ENCODE measurements around the gene LEF1.

Gene LEF1

GRCh38 chr4:108080747-108081146, 88.0 kb downstream of the LEF1 start:
- TF ChIP-seq, protein P1, sequence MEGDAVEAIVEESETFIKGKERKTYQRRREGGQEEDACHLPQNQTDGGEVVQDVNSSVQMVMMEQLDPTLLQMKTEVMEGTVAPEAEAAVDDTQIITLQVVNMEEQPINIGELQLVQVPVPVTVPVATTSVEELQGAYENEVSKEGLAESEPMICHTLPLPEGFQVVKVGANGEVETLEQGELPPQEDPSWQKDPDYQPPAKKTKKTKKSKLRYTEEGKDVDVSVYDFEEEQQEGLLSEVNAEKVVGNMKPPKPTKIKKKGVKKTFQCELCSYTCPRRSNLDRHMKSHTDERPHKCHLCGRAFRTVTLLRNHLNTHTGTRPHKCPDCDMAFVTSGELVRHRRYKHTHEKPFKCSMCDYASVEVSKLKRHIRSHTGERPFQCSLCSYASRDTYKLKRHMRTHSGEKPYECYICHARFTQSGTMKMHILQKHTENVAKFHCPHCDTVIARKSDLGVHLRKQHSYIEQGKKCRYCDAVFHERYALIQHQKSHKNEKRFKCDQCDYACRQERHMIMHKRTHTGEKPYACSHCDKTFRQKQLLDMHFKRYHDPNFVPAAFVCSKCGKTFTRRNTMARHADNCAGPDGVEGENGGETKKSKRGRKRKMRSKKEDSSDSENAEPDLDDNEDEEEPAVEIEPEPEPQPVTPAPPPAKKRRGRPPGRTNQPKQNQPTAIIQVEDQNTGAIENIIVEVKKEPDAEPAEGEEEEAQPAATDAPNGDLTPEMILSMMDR (IDR thresholded peaks at IDR 0.05; ENCODE audit: borderline replicate concordance, control extremely low read depth, extremely low read depth, insufficient read depth, missing control alignments) = no peak
- DNase-seq (ENCODE audit: low spot score) = no peak
- in situ Hi-C loops (cut with MboI; ENCODE audit: low sequenced_read_pairs, unreplicated experiment) = no loop called here

- DNase-seq (ENCODE audit: low spot score) = no peak
- TF ChIP-seq, protein P1 (IDR thresholded peaks at IDR 0.05; ENCODE audit: borderline replicate concordance, control extremely low read depth, extremely low read depth, insufficient read depth, missing control alignments) = no peak
- in situ Hi-C loops (cut with MboI; ENCODE audit: low sequenced_read_pairs, unreplicated experiment) = no loop called here
Measured at GRCh38 chr4:108078024-108078733, 90.6 kb downstream of the LEF1 start.

DNA sequence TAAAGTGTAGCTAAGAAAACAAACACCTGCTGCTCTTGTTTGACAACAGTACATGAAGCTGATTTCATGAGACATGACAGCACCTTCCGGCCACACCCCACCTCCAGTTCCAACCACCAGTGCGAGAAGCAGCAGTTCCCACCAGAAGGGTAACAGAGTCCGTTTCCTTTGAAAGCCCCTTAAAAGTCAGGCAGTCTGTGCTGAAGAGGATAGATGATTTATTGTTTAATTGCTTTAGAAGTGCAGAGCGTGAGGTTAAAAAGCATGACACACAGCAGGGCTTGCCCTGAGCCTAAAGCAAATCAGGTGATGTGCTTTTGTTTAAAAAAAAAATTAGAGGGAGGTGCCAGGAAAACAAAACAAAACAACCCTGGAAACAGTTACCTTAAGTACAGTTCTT, 96.4 kb downstream of the LEF1 start:
- TF ChIP-seq, protein P1 (IDR thresholded peaks at IDR 0.05; ENCODE audit: borderline replicate concordance, control extremely low read depth, extremely low read depth, insufficient read depth, missing control alignments) = no peak
- in situ Hi-C loops (cut with MboI; ENCODE audit: low sequenced_read_pairs, unreplicated experiment) = no loop called here
- no peak for DNase-seq (ENCODE audit: low spot score)

GRCh38 chr4:108070775-108071174, 98.0 kb downstream of the LEF1 start:
- TF ChIP-seq, protein P1 (IDR thresholded peaks at IDR 0.05; ENCODE audit: borderline replicate concordance, control extremely low read depth, extremely low read depth, insufficient read depth, missing control alignments) = no peak
- no peak for DNase-seq (ENCODE audit: low spot score)
- in situ Hi-C loops (cut with MboI; ENCODE audit: low sequenced_read_pairs, unreplicated experiment) = no loop called here

DNA sequence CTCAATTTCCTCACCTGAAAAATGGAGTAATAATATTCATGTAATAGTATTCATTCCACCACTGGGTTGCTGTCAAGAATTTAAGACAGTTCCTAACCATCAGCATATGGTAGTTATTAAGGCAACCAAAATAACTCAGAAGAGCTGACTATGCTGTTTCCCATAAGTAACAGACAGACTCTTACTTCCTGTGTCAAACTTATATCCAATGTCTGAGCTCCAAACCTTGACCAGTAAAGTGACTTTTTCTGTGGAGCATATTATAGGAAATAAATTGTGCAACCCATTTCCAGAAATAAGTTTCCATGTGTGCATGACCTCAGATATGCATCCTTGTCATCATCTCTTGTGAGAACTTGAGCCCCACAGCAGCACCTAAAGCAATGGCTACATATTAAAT, 100.3 kb downstream of the LEF1 start:
- in situ Hi-C loops (cut with MboI; ENCODE audit: low sequenced_read_pairs, unreplicated experiment) = no loop called here
- TF ChIP-seq, protein P1 (IDR thresholded peaks at IDR 0.05; ENCODE audit: borderline replicate concordance, control extremely low read depth, extremely low read depth, insufficient read depth, missing control alignments) = no peak
- no peak for DNase-seq (ENCODE audit: low spot score)

GRCh38 chr4:108060686-108061321, 107.9 kb downstream of the LEF1 start:
- DNase-seq (ENCODE audit: low spot score) = no peak
- TF ChIP-seq, protein P1 (IDR thresholded peaks at IDR 0.05; ENCODE audit: borderline replicate concordance, control extremely low read depth, extremely low read depth, insufficient read depth, missing control alignments) = no peak
- in situ Hi-C loops (cut with MboI; ENCODE audit: low sequenced_read_pairs, unreplicated experiment) = no loop called here
